SIG-M5 treated with dmso at 0.1 percent for 504 hours (cell line): ENCODE measurements around the gene FOXA1.

Source experiments
- DNase-seq: peaks from one replicate; lab custom pipeline; 2025; ENCODE audit not compliant: unreplicated experiment; lab: John Stamatoyannopoulos, UW

The FOXA1 gene

GRCh38 chr14:37590428-37591139, 4.5 kb downstream of the FOXA1 start:
- DNase-seq, result no peak

- DNase-seq, result no peak
Measured at GRCh38 chr14:37589715-37590427, 5.2 kb downstream of the FOXA1 start.

- DNase-seq, result peak; percentile 40
Measured at GRCh38 chr14:37588956-37589714, 5.9 kb downstream of the FOXA1 start.

- no peak for DNase-seq
Measured at GRCh38 chr14:37588667-37588955, 6.4 kb downstream of the FOXA1 start.

- peak; percentile 32 for DNase-seq
Measured at GRCh38 chr14:37587881-37588666, 7.0 kb downstream of the FOXA1 start.

GRCh38 chr14:37587131-37587803, 7.8 kb downstream of the FOXA1 start:
- no peak for DNase-seq

GRCh38 chr14:37586797-37587130, 8.3 kb downstream of the FOXA1 start:
- no peak for DNase-seq

GRCh38 chr14:37585971-37586796, 8.9 kb downstream of the FOXA1 start:
- DNase-seq, result no peak

GRCh38 chr14:37585101-37585511, 9.9 kb downstream of the FOXA1 start:
- DNase-seq, result peak; percentile 31

- DNase-seq, result no peak
Measured at GRCh38 chr14:37584211-37585100, 10.6 kb downstream of the FOXA1 start.

- peak; percentile 44 for DNase-seq
Measured at GRCh38 chr14:37583358-37584210, 11.5 kb downstream of the FOXA1 start.

GRCh38 chr14:37580146-37580545, 14.9 kb downstream of the FOXA1 start:
- DNase-seq, result no peak

GRCh38 chr14:37579274-37579673, 15.8 kb downstream of the FOXA1 start:
- no peak for DNase-seq

- DNase-seq, result no peak
Measured at GRCh38 chr14:37573356-37573755, 21.7 kb downstream of the FOXA1 start.

- no peak for DNase-seq
Measured at GRCh38 chr14:37571391-37571790, 23.7 kb downstream of the FOXA1 start.

- DNase-seq, result no peak
Measured at GRCh38 chr14:37569729-37570128, 25.3 kb downstream of the FOXA1 start.

GRCh38 chr14:37566811-37567371, 28.2 kb downstream of the FOXA1 start:
- peak; percentile 49 for DNase-seq

- no peak for DNase-seq
Measured at GRCh38 chr14:37565550-37565949, 29.5 kb downstream of the FOXA1 start.
